CD14-positive monocyte (primary cell): ENCODE measurements around the gene FRMPD4. TPM values are rescaled to one million over a fixed set of nuclear protein-coding genes. Genes with fewer than 3 reads are reported as not detected.

ENCODE experiments used
- DNase-seq, 3 donors: peaks; one replicate each; pipeline ENCODE4 v3.0.0-alpha.2; 2011 to 2022
- H2AFZ ChIP-seq: 2 replicates; pipeline ENCODE4 v1.6.0; 2012; ENCODE audit warnings: mild to moderate bottlenecking, low read depth, low read length, inconsistent platforms; ENCODE audit not compliant: insufficient read depth, poor library complexity, severe bottlenecking
- H3K27ac ChIP-seq, 2 donors: 1 replicate in 1 of 2; 2 replicates in 1 of 2; pipeline ENCODE4 v1.5.1; 2012 to 2013; ENCODE audit warnings: low read length in 2 of 2, control low read depth in 1 of 2, inconsistent platforms in 1 of 2, low read depth in 1 of 2, mild to moderate bottlenecking in 1 of 2
- H3K27me3 ChIP-seq, 2 donors: one replicate each; pipeline versions ENCODE4 v1.6.0 to v1.6.1; 2011 to 2013; ENCODE audit warnings: low read length in 2 of 2; ENCODE audit not compliant: control insufficient read depth in 2 of 2, insufficient read depth in 2 of 2
- H3K36me3 ChIP-seq, 2 donors: replicated peaks in 1 of 2; 1 replicate in 1 of 2; 2 replicates in 1 of 2; pipeline versions ENCODE4 v1.5.1 to v1.6.1; 2012 to 2013; ENCODE audit warnings: low read length in 2 of 2, control low read depth in 1 of 2, inconsistent platforms in 1 of 2, mild to moderate bottlenecking in 1 of 2; ENCODE audit not compliant: insufficient read depth in 2 of 2, control insufficient read depth in 1 of 2
- H3K4me1 ChIP-seq, 2 donors: 1 replicate in 1 of 2; 2 replicates in 1 of 2; pipeline versions ENCODE4 v1.5.1 to v1.6.1; 2012 to 2013; ENCODE audit warnings: low read length in 2 of 2, control low read depth in 1 of 2, inconsistent platforms in 1 of 2, mild to moderate bottlenecking in 1 of 2, moderate library complexity in 1 of 2; ENCODE audit not compliant: insufficient read depth in 2 of 2, control insufficient read depth in 1 of 2
- H3K4me2 ChIP-seq: replicated peaks from 2 replicates; pipeline ENCODE3; 2012; ENCODE audit warnings: low read length, moderate library complexity, mild to moderate bottlenecking; ENCODE audit not compliant: poor library complexity, severe bottlenecking; ENCODE audit errors: extremely low read depth
- H3K4me3 ChIP-seq, 3 experiments: fragments of 200-600 bp in 1 of 3; sonication (generic) in 1 of 3; replicated peaks in 1 of 3; 1 replicate in 2 of 3; 2 replicates in 1 of 3; pipeline ENCODE4 v1.5.1; 2011 to 2013; ENCODE audit warnings: low read length in 3 of 3, mild to moderate bottlenecking in 3 of 3, control low read depth in 2 of 3, low read depth in 2 of 3, inconsistent platforms in 1 of 3, moderate library complexity in 1 of 3
- H3K79me2 ChIP-seq: 2 replicates; pipeline ENCODE4 v1.6.0; 2012; ENCODE audit warnings: mild to moderate bottlenecking, control low read depth, inconsistent platforms, low read length, moderate library complexity; ENCODE audit not compliant: insufficient read depth
- H3K9ac ChIP-seq: 2 replicates; pipeline ENCODE4 v1.6.0; 2017; ENCODE audit warnings: low read length, mild to moderate bottlenecking; ENCODE audit not compliant: insufficient read depth, poor library complexity, severe bottlenecking
- H3K9me3 ChIP-seq, 2 donors: replicated peaks in 1 of 2; 1 replicate in 1 of 2; 2 replicates in 1 of 2; pipeline versions ENCODE4 v1.5.1 to v1.6.1; 2012 to 2013; ENCODE audit warnings: low read length in 2 of 2, control low read depth in 1 of 2; ENCODE audit not compliant: control insufficient read depth in 1 of 2, insufficient read depth in 1 of 2
- H4K20me1 ChIP-seq: 2 replicates; pipeline ENCODE4 v1.6.0; 2012; ENCODE audit warnings: mild to moderate bottlenecking, low read length, control low read depth, moderate library complexity; ENCODE audit not compliant: insufficient read depth
- H3K27ac Mint-ChIP-seq, 7 donors: one replicate each; pipeline ENCODE4 v1.8.0; 2020; ENCODE audit warnings: mild to moderate bottlenecking in 7 of 7, mixed read lengths in 7 of 7, moderate library complexity in 6 of 7, inconsistent platforms in 2 of 7
- H3K27me3 Mint-ChIP-seq, 3 donors: one replicate each; pipeline ENCODE4 v1.8.0; 2021 to 2022; ENCODE audit warnings: low read depth in 3 of 3, mild to moderate bottlenecking in 3 of 3, mixed read lengths in 3 of 3, moderate library complexity in 3 of 3, inconsistent platforms in 1 of 3
- H3K36me3 Mint-ChIP-seq, 2 donors: one replicate each; pipeline ENCODE4 v1.8.0; 2020; ENCODE audit warnings: mixed read lengths in 2 of 2, inconsistent platforms in 1 of 2, mild to moderate bottlenecking in 1 of 2
- H3K4me1 Mint-ChIP-seq: one replicate; pipeline ENCODE4 v1.8.0; 2020; ENCODE audit warnings: mild to moderate bottlenecking, mixed read lengths
- H3K4me3 Mint-ChIP-seq, 2 donors: one replicate each; pipeline ENCODE4 v1.8.0; 2020; ENCODE audit warnings: mild to moderate bottlenecking in 2 of 2, mixed read lengths in 2 of 2, moderate library complexity in 1 of 2
- H3K9me3 Mint-ChIP-seq, 7 donors: one replicate each; pipeline ENCODE4 v1.8.0; 2020 to 2022; ENCODE audit warnings: mixed read lengths in 7 of 7, mild to moderate bottlenecking in 6 of 7, moderate library complexity in 6 of 7, inconsistent platforms in 2 of 7
- CTCF ChIP-seq: fragments of 200-600 bp; IDR thresholded peaks from one replicate; pipeline ENCODE4 v1.8.0; 2022; ENCODE audit warnings: antibody characterized with exemption, mild to moderate bottlenecking
- WGBS: methylation state at CpG from one replicate; pipeline ENCODE4 v1.1.5; 2013; ENCODE audit warnings: missing lambda C conversion rate; ENCODE audit not compliant: insufficient coverage; 5-methylcytosine and 5-hydroxymethylcytosine counted together
- intact Hi-C, 2 donors: fragments of 100-400 bp; cut with micrococcal nuclease; formaldehyde crosslinking; loops; one replicate each; pipeline versions ENCODE4 v1.15.0 to v1.15.1; 2023
- polyA plus RNA-seq, 3 donors: library from polyadenylated mRNA; depleted of rRNA in 1 of 3; unstranded in 2 of 3; stranded (reverse) in 1 of 3; fragments of 300-500 nt in 2 of 3; fragments of >200 nt in 1 of 3; fragmentation: Illumina TruSeq in 2 of 3; gene quantifications; 1 replicate in 2 of 3; 2 replicates in 1 of 3; pipeline ENCODE4 v1.2.3, GENCODE V29; 2012 to 2021

The FRMPD4 gene
- polyA plus RNA-seq, 3 donors = not detected

- Histone ChIP-seq H2AFZ (no peak overlapping the region), H3K4me2 (no peak overlapping the region), H4K20me1 (no peaks in the 10 kb centered on the region), H3K79me2 (no peaks in the 10 kb centered on the region), H3K4me1 (no peaks in the 10 kb centered on the region), H3K9ac (no peak overlapping the region), H3K4me3 (no peak overlapping the region), H3K27me3 (no peaks in the 10 kb centered on the region), H3K9me3 (no peaks in the 10 kb centered on the region), H3K36me3 (no peaks in the 10 kb centered on the region), H3K27ac (no peak overlapping the region)
- Mint-ChIP-seq H3K27ac (no peak overlapping the region), H3K4me3 (no peak overlapping the region), H3K4me1 (no peaks in the 10 kb centered on the region), H3K36me3 (no peaks in the 10 kb centered on the region), H3K9me3 (peaks cover 0 to 4% (median 2%) of the 10 kb centered on the region in 7 donors), H3K27me3 (peaks cover 0 to 2% (median 0%) of the 10 kb centered on the region in 3 donors)
- TF ChIP-seq CTCF = no peak
- intact Hi-C loops = no loop called here
- WGBS = no CpG with 5 or more reads among the region's 9 CpGs
- DNase-seq = no peak
These were observed 331.0 kb downstream of the FRMPD4 start for GRCh38 chrX:12469296-12469695.

GRCh38 chrX:12471061-12471460, 332.8 kb downstream of the FRMPD4 start:
- H3K27me3 ChIP-seq = no peaks in the 10 kb centered on the region
- H3K79me2 ChIP-seq = no peaks in the 10 kb centered on the region
- no peak for DNase-seq
- TF ChIP-seq CTCF = no peak
- H3K9me3 Mint-ChIP-seq = peaks cover 0 to 7% (median 0%) of the 10 kb centered on the region in 7 donors
- no peak overlapping the region for H3K27ac ChIP-seq
- H3K36me3 ChIP-seq = no peaks in the 10 kb centered on the region
- no peaks in the 10 kb centered on the region for H3K36me3 Mint-ChIP-seq
- no CpG with 5 or more reads among the region's 2 CpGs for WGBS
- peaks cover 0 to 2% (median 0%) of the 10 kb centered on the region in 3 donors for H3K27me3 Mint-ChIP-seq
- H3K9ac ChIP-seq = no peak overlapping the region
- H2AFZ ChIP-seq = no peak overlapping the region
- H3K4me2 ChIP-seq = no peak overlapping the region
- no peaks in the 10 kb centered on the region for H3K4me1 Mint-ChIP-seq
- no peak overlapping the region for H3K4me3 Mint-ChIP-seq
- H3K4me1 ChIP-seq = no peaks in the 10 kb centered on the region
- no peak overlapping the region for H3K4me3 ChIP-seq
- H3K9me3 ChIP-seq = no peaks in the 10 kb centered on the region
- no peaks in the 10 kb centered on the region for H4K20me1 ChIP-seq
- intact Hi-C loops = no loop called here
- H3K27ac Mint-ChIP-seq = no peak overlapping the region
